Posterior vena cava (tissue), 2 donors: ENCODE measurements around the gene ZNF79. TPM values are rescaled to one million over a fixed set of nuclear protein-coding genes. Genes with fewer than 3 reads are reported as not detected.

ENCODE experiments used
- DNase-seq: peaks from one replicate; pipeline ENCODE4 v3.0.0-alpha.2; 2020; ENCODE audit warnings: low spot score
- intact Hi-C, 2 donors: fragments of 100-400 bp; cut with DNase I; formaldehyde crosslinking; loops; one replicate each; pipeline versions ENCODE4 v1.14.1 to v1.14.2; 2022 to 2023
- total RNA-seq, 2 donors: library from RNA; stranded (reverse); fragmentation: NEBNext Ultra II Directional; extraction: Animal tissue kit (Norgen Biotek cat#: 25700); gene quantifications; one replicate each; pipeline ENCODE4 v1.2.1, GENCODE V29; 2021
- donor health status: DM: yes; HTN: yes; CAD: no.
- donor health status: DM: yes; HTN: yes; CAD: no.

The ZNF79 gene
- total RNA-seq, 2 donors from 2014 or later: 6.5 to 8.0 TPM

DNA sequence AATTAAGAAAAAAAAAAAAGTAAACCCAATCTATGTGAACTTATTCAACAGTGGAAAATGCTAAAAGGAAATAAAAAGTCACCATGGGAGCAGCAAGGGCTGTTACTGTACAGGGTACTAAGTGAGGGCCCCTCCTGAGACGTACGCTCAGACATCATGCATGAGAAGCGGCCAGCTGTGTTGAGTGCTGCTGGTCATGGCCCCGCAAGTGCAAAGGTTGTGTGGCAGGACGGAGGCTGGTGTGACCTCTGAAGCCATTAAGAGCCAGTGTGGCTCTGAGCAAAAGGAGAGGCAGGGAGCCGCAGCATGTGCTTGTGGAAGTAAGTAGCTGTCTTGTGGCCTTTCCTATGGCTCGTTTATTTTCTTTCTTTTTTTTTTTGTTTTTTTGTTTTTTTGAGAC is 3.1 kb upstream of the ZNF79 start:
- DNase-seq: no peak
- intact Hi-C loops: no loop called here

DNA sequence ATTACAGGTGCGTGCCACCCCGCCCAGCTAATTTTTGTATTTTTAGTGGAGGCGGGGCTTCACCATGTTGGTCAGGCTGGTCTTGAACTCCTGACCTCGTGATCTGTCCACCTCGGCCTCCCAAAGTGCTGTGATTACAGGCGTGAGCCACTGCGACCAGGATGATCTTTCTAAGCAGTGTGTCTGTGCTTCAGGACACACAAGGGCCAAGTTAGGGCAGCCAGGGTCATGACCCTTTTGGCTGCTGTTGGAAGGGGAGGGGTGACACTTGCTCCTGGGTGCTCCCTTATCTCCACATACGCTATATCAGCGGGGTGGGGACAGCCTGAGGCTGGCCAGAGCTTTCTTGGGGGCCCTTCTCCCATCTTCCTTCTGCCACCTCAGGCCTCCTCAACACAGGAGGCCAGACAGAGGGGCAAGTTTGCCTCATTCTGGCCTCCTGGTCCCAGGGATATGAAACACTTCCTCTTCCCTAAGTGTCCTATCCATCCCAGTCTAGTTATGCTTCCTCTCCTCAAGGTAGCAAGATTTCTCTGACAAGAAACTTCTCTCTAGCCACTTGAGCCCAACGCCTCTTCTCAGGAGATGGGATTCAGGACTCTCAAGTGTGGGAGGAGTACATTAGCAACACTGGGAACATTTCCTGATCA is 1.9 kb upstream of the ZNF79 start:
- DNase-seq: no peak

DNA sequence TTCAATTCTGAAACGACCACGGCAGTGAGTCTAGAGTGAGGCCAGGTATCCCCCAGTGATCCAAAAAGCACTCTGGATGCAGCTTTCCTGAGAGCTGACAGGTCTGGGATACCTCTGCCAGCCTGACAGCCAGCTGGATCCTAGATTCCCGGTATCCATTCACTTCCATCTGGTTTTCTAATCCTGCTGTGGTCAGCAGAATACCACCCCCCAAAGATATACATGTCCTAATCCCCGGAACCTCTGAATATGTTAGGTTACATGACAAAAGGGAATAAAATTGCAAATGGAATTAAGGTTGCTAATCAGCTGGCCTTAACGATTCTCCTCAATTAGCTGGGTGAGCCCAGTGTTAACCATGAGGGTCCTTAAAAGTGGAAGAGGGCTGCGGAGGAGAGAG is 1.4 kb upstream of the ZNF79 start:
- DNase-seq: no peak
- intact Hi-C loops: no loop called here

More for the DNA sequence above, 1.9 kb upstream of the ZNF79 start:
- intact Hi-C loops: no loop called here

DNA sequence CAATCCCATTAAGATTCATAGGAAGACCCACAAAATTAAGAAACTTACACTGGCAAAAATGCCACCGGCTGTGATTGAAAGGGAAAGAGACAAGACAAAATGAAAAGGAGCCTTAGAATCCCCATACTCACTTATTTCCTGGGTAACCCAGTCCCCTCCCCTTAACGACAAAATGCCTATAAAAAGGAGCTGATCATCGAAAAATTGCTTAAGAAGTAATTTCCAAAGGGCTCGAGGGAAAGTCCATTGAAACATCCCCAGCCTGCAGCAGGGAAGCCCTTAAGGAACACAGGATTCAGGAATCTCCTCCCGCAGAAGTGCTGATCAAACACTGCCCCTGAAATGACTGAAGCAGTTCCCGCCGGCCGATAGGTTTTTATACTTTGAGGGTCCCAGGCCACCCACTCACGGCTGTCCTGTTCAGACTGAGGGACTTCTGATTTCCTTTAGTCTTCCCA is 677 bp upstream of the ZNF79 start:
- intact Hi-C loops: no loop called here

DNA sequence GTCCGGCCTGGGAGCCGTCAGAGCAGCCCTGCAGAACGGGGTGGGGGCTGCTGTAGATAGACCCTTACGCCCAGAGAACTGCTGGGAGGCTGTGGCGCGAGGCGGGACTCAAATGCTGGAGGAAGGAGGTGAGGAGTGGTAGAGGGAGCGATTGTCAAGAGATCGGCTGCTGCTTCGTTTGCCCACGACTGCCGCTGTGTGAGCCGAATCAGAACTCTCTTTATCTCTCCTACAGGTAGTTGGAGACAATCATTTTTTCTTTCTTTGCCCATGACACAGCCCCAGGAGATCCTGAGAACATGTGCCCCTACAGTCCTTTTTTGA is 456 bp downstream of the ZNF79 start:
- intact Hi-C loops: no loop called here
- DNase-seq: no peak

More for the DNA sequence above, 677 bp upstream of the ZNF79 start:
- DNase-seq: no peak

DNA sequence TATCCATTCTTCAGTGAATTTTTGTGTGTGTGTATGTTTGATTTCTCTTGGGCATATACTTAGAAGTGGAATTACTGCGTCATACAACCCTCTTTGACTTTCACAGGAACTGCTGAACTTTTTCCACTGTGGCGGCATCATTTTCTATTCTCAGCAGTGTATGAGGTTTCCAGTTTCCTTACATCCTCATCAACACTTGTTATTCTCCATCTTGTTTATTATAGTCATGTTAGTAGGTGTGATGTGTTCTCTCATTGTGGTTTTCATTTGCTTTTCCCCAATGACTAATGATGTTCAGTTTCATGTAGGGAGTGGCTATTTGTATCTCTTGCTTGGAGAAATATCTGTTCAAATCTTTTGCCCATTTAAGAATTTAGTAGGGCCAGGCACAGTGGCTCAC is 2.6 kb downstream of the ZNF79 start:
- intact Hi-C loops: no loop called here
- DNase-seq: no peak

DNA sequence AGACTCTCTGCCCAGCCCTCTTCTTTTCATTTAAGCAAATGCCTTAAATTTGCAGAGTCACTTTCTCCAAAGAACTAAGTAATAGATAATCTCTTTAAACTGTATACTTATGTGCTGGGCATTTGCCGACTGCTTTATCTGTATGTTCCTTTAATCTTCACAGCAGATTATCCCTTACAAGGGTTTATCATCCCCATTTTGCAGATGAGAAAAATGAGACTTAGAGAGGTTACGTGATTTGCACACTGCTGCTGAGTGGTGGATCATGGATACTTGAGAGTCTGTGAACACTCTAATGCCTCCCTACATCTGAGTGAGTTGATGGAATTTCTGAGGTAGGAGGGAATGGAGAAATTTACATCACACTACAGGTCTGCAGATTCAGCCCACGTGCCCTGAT is 4.2 kb downstream of the ZNF79 start:
- DNase-seq: no peak
- intact Hi-C loops: no loop called here

DNA sequence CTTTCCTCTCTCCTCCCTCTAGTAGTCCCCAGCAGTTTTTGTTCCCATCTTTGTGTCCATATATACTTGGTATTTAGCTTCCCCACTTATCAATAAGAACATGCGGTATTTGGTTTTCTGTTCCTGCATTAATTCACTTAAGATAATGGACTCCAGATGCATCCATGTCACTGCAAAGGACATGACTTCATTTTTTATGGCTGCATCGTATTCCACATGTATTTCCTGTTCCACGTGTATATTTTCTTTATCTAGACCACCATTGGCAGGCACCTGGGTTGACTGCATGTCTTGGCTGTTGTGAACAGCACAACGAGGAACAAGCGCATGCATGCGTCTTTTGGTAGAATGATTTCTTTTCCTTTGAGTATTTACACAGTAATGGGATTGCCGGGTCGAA is 6.2 kb downstream of the ZNF79 start:
- intact Hi-C loops: loop anchor here in 1 of 2 donors (5.0 kb wide), 1 partner anchor 282 kb away; no protein-coding TSS in a partner anchor
- no peak for DNase-seq

DNA sequence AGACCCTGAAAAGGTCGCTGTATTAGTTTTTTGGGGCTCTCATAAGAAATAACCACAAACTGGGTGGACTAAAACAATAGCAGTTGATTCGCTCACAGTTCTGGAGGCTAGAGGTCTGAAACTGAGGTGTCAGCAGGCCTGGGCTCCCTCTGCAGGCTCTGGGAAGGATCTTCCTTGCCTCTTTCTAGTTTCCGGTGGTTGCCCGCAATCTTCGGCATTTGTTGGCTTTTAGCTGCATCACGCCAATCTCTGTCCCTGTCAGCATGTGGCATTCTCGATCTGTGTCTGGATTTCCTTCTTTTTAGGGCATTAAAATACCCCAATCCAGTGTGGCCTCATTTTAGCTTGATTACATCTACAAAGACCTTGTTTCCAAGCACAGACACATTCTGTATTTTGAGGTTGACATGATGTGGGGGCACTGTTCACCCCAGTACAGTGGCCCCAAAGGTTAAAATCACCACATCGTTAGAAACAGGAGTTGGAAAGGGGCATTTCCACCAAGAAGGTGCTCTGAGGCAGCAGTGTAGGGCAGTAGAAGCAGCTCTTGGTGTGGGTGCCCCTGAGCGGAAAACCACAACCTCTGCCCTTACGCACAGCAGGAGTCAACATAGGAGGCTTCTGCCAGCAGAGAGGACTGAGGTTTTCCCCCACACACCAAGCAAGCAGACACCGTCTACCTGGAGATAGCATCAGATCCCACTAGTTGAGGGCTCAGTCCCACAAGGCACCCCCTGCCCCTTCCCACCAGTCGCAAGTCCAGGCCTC is 13.5 kb downstream of the ZNF79 start:
- DNase-seq: no peak
- intact Hi-C loops: no loop called here

DNA sequence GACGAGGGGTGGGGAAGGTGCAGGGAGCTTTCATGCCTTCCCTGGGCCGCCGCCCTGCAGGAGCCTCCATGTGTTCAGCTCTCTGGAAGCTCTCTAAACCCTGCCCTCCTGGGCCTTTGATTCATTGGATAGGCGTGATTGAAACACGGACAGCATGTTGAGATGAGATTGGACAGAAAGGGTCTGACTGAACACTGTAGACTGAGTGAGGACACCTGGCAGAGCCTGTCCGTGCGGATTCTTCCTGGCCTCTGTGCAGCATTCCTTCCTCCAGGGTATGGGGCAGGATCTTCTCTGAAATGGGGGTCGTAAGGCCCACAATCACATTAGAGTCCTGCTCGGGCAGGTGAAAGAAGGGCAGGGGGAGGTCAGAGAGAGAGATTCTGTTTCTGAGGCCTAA is 14.2 kb downstream of the ZNF79 start:
- DNase-seq: no peak
- intact Hi-C loops: no loop called here

DNA sequence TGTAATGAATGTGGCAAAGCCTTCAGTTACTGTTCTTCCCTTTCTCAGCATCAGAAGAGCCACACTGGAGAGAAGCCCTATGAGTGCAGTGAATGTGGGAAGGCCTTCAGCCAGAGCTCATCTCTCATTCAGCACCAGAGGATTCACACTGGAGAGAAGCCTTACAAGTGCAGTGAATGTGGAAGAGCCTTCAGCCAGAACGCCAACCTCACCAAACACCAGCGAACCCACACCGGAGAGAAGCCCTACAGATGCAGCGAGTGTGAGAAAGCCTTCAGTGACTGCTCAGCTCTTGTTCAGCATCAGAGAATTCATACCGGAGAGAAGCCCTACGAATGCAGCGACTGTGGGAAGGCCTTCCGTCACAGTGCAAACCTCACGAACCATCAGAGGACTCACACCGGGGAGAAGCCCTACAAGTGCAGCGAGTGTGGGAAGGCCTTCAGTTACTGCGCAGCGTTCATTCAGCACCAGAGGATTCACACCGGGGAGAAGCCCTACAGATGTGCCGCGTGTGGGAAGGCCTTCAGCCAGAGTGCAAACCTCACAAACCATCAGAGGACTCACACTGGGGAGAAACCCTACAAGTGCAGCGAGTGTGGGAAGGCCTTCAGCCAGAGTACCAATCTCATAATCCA is 20.2 kb downstream of the ZNF79 start:
- no peak for DNase-seq
- intact Hi-C loops: no loop called here

DNA sequence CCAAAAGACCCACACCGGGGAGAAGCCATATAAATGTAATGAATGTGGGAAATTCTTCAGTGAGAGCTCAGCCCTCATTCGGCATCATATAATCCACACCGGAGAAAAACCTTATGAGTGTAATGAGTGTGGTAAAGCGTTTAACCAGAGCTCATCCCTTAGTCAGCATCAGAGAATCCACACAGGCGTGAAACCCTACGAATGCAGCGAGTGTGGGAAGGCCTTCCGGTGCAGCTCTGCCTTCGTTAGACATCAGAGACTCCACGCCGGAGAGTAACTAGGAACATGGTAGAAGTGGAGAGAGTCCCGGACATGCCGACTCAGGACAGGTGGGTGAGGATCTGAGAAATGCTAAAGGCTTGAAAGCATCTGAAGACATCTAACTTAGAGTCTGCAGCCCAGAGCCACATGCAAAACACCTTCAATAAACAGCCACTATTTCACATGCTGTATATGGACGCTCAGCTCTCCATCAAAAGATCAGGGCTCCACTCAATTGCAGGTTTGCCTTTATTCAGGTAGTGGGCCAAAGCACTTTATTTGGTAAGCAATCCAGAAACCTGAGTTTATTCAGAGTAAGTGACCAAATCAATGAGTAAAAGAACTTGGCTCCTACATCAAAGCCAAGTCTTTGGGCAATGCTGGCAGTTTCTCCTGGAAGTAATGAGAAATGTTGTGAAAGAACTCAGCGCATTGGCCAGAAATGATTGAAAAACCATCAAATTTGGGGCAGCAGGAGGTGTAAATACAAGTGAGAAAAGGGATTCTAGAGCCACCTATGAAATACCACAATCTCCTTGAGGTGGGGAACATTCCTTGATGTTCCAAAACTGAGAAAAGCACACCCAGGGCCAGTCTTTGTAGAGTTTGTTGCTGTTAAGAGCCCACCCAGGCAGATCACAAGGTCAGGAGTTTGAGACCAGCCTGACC is 21.0 kb downstream of the ZNF79 start:
- intact Hi-C loops: no loop called here

DNA sequence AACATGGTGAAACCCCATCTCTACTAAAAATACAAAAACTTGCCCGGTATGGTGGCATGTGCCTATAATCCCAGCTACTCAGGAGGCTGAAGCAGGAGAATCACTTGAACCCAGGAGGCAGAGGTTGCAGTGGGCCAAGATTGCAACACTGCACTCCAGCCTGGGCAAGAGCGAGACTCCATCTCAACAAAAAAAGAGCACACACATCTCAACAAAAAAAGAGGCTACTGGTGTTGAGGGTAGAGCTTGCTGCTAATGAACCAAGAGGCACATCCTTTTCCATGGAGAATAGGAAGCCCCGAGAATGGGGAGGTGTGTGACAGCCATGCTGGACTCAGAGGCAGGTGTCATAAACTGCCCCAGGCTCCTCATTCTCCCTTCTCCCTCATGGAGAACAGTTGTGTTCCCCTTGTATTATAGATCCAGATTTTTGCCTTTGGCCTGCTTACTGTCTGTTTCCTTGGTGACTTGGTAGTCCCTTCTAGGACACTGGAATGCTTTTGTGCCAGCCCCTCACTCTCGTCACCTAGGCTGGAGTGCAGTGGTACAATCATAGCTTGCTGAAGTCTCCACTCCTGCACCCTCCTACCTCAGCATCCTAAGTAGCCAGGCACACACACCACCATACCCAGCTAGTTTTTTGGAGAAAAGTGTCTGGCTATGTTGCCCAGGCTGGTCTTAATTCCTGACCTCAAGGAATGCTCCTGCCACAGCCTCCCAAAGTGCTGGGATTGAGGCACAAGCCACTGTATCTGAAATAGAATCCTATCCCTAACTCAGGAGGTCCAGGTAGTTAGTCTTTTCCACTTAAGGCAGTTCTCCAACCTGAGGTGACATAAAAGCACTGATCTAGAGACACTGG is 21.9 kb downstream of the ZNF79 start:
- intact Hi-C loops: no loop called here
- DNase-seq: no peak

More for the DNA sequence above, 21.0 kb downstream of the ZNF79 start:
- no peak for DNase-seq

DNA sequence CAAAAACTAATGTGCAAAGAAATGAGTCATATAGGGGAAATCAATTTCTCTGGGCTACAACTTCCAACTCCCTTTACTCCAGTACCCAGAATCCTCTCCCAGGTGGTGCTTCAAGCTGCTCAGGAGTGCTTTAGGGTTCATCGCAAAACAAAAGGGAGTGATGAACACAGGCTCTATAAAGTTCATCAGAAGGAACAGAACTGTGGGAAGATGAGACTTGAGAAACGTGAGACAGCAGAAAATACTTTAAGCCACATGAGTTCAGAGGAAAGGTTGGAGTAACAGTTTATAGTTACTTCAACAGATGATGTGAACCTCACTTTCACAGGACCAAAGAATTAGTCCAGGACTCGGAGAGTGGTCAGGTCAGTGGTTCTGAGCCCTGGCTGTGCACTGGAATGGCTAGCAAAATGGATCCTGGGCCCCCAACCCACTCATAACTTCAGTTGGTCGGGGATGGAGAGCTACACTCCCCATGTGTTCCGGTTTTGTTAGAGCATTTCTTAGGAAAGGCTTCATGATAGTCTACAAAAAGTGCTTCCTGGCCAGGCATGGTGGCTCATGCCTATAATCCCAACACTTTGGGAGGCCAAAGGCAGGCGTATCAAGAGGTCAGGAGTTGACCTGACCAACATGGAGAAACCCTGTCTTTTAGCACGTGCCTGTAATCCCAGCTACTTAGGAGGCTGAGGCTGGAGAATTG is 22.7 kb downstream of the ZNF79 start:
- DNase-seq: no peak
- intact Hi-C loops: no loop called here

DNA sequence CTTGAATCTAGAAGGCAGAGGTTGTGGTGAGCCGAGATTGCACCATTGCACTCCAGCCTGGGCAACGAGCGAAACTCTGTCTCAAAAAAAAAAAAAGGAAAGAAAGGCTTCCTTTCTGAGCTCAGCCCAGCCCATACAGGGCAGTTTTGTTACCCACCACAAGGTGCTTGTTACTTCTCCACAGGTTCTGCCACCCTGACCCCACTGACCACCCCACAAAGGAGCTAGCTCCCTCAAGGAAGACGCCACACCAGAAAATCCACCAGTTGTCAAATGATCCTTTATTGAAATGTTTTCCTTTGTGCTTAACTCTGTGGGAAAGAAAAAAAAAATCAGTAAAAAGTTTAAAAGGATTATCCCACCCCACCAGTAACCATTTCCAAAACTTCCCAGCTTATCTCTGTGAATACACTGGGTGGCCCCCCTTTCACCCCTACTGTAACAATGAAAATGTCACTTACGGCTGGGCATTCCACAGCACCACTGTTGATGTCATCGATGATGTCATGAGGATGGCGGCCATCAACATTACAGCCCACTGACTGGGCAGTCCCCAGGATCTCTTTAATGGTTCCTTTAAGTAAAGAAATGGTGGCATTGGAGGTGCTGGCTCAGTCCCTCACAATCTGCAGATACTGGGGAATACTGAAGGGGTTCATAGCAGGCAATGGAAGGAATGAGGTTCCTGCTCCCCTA is 23.4 kb downstream of the ZNF79 start:
- intact Hi-C loops: no loop called here

DNA sequence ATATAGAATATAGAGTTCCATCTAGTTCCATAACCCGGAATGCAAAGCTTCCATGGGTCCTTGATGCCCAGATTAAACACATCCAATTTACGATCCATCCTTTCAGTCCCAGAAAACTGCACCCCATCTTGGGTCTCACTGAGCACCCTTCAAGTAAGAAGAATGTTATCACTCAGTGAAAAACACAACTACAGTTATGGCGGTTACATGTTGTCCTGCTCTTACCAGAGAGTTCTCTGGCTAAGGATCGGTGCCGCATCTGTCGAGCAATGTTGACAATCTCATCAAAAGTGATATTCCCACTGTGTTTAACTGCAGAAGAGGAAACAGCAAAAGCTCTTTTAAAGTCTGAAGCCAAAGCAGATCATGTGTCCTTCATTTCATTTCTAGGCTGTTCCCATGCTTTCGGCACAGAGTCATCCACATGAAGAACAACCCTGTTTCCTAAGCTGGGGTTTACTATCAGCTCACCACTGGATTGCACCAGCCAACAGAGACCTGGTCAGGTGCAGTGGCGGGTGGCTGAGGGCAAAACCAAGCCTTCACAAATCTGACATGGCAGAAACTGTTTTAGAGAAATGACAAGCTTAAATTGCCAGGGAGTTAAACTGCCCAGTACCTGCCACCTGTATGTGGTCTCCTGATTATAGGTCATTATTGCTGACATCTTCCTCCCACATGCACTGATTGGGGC is 24.1 kb downstream of the ZNF79 start:
- no peak for DNase-seq
- intact Hi-C loops: no loop called here

More for the DNA sequence above, 23.4 kb downstream of the ZNF79 start:
- no peak for DNase-seq
